ENCODE measurements around the gene PPP1R3E.
A peak's percentile ranks its signal among the peaks of the same experiment; 100 is the strongest.

The PPP1R3E gene

GRCh38 chr14:23302290-23303225 lies at the start of gene PPP1R3E:
Gene PPP1R3E (minus strand): TSS chr14:23302859. CDS start chr14:23302576, 283 bp downstream.
- no peak for TF ChIP-seq CTCF (IDR thresholded peaks at IDR 0.05; ENCODE audit: low read depth, low read length, missing control alignments)
- peak within 1 kb of the TSS; percentile 63 for H3K4me3 ChIP-seq (replicated peaks; ENCODE audit: low read depth, low read length)
- DNase-seq (ENCODE audit: extremely low read depth, low read depth) = no peak

GRCh38 chr14:23351681-23352505 lies 49.2 kb upstream of the PPP1R3E start:
- TF ChIP-seq CTCF (IDR thresholded peaks at IDR 0.05; ENCODE audit: low read depth, low read length, missing control alignments) = no peak
- no peak for DNase-seq (ENCODE audit: extremely low read depth, low read depth)

DNA sequence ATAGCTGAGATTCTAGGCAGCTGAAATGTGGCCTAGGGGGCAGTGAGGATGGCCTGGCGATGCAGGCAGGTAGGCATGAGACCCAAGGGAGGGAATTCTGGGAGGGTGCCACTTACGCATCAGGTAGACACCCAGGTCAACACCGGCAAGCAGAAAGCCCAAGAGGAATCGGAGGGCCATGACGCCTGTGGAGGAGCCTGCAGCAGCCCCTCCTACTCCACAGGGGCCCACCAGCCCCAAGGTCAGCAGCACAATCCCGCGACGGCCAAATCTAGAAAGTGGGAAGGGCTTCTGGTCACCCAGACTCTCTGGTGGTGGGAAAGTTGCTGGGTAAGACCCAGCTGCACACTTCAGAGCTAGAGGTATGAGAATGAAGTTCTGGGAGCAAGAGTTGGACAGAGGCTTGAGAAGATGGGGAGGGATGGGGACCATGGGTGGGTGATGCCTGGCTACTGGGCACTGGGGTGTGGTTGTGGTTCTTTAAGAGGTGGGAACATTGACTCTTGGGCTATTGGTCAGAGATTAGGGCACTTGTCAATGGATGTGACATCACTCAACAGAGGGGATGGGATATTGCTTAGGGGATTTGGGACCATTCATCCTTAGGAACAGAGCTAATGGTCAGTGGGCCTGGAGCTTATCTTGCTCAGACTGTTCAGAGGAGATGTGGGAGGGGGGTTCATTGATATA lies 46.6 kb upstream of the PPP1R3E start:
- no peak for DNase-seq (ENCODE audit: extremely low read depth, low read depth)
- no peak for TF ChIP-seq CTCF (IDR thresholded peaks at IDR 0.05; ENCODE audit: low read depth, low read length, missing control alignments)
- no peak overlapping the region for H3K4me3 ChIP-seq (replicated peaks; ENCODE audit: low read depth, low read length)

More at GRCh38 chr14:23351681-23352505, 49.2 kb upstream of the PPP1R3E start:
- H3K4me3 ChIP-seq (replicated peaks; ENCODE audit: low read depth, low read length) = peak overlapping the region; percentile 49

GRCh38 chr14:23348297-23348655 lies 45.6 kb upstream of the PPP1R3E start:
- H3K4me3 ChIP-seq (replicated peaks; ENCODE audit: low read depth, low read length) = no peak overlapping the region
- TF ChIP-seq CTCF (IDR thresholded peaks at IDR 0.05; ENCODE audit: low read depth, low read length, missing control alignments) = no peak
- DNase-seq (ENCODE audit: extremely low read depth, low read depth) = no peak

DNA sequence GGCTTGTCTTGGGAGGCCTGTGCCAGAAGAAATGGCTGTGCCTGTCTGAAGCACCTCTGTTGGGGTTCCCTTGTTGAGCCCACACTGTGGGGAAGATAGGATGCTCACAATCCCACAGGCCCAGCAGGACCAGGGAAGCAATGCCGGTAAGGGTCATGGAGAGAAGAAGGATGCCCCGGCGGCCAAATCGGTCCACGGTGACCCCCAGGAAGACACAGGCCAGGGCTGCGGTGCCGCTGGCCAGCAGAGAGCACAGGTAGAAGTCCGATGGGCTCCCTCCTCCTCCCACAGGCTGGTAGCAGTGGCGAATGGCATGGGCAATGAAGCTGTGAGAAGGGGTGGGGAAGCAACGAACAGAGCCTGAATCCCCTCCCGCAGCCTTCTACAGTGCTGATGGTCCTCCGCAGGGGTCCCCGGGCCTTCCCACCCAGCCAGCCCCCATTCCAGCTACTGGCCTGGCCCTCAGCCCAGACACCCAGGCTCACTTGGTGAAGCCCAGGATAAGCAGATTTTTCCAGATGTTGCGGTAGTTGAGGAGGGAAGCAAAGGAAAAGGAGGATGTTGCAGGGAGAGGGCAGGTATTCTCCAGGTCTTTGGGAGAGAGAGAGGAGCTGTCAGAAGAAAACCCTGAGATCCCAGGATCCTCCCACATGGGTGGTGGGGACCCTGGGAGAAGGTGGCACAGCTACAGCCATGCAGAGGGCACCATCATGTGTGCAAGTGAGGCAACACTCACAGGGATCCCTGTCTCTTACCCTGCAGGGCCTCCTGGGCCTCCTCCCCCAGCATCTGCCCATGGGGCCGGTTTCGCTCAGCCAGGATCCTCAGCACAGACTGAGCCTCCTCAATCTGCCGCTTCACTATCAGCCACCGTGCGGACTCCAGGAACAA lies 45.0 kb upstream of the PPP1R3E start:
- TF ChIP-seq CTCF (IDR thresholded peaks at IDR 0.05; ENCODE audit: low read depth, low read length, missing control alignments) = no peak
- DNase-seq (ENCODE audit: extremely low read depth, low read depth) = no peak
- H3K4me3 ChIP-seq (replicated peaks; ENCODE audit: low read depth, low read length) = no peak overlapping the region
